ENCODE data around the gene ANXA4.

ANXA4 gene

GRCh38 chr2:69774984-69775982 lies 33.3 kb downstream of the ANXA4 start:
- H4K20me1 ChIP-seq = no peaks in the 10 kb centered on the region
- H3K36me3 ChIP-seq = peaks cover 13% of the 10 kb centered on the region
- H3K9ac ChIP-seq = no peak overlapping the region
- H3K9me3 ChIP-seq = peaks cover 28% of the 10 kb centered on the region
- TF ChIP-seq Cebpa-rat (IDR thresholded peaks at IDR 0.05) = no peak
- H3K4me1 ChIP-seq = no peaks in the 10 kb centered on the region
- H3K4me2 ChIP-seq = no peak overlapping the region; the same call in 1 of the 2 replicates
- H3K27me3 ChIP-seq = no peaks in the 10 kb centered on the region
- no peak overlapping the region for H3K27ac ChIP-seq
- H3K4me3 ChIP-seq = no peak overlapping the region

GRCh38 chr2:69776886-69777785 lies 35.2 kb downstream of the ANXA4 start:
- Histone ChIP-seq H3K4me3 (no peak overlapping the region), H3K27me3 (no peaks in the 10 kb centered on the region), H4K20me1 (no peaks in the 10 kb centered on the region), H3K4me2 (no peak overlapping the region), H3K9ac (no peak overlapping the region), H3K9me3 (peaks cover 28% of the 10 kb centered on the region), H3K27ac (no peak overlapping the region), H3K4me1 (no peaks in the 10 kb centered on the region), H3K36me3 (peaks cover 13% of the 10 kb centered on the region)
- no peak for TF ChIP-seq Cebpa-rat (IDR thresholded peaks at IDR 0.05)

GRCh38 chr2:69777786-69778105 lies 35.8 kb downstream of the ANXA4 start:
- H4K20me1 ChIP-seq = no peaks in the 10 kb centered on the region
- no peaks in the 10 kb centered on the region for H3K27me3 ChIP-seq
- H3K36me3 ChIP-seq = peaks cover 13% of the 10 kb centered on the region
- no peak overlapping the region for H3K27ac ChIP-seq
- no peak overlapping the region for H3K4me3 ChIP-seq
- no peak overlapping the region for H3K4me2 ChIP-seq
- no peak overlapping the region for H3K9ac ChIP-seq
- H3K9me3 ChIP-seq = peaks cover 28% of the 10 kb centered on the region
- H3K4me1 ChIP-seq = no peaks in the 10 kb centered on the region
- no peak for TF ChIP-seq Cebpa-rat (IDR thresholded peaks at IDR 0.05)

- H3K27ac ChIP-seq = no peak overlapping the region
Observed at GRCh38 chr2:69779258-69780001, 37.5 kb downstream of the ANXA4 start.

GRCh38 chr2:69780921-69781320 lies 39.0 kb downstream of the ANXA4 start:
- peaks cover 18% of the 10 kb centered on the region for H3K9me3 ChIP-seq
- no peak overlapping the region for H3K27ac ChIP-seq
- H3K4me2 ChIP-seq = no peak overlapping the region
- no peaks in the 10 kb centered on the region for H4K20me1 ChIP-seq
- H3K27me3 ChIP-seq = no peaks in the 10 kb centered on the region
- TF ChIP-seq Cebpa-rat (IDR thresholded peaks at IDR 0.05) = no peak
- no peak overlapping the region for H3K4me3 ChIP-seq
- H3K9ac ChIP-seq = no peak overlapping the region
- peaks cover 13% of the 10 kb centered on the region for H3K36me3 ChIP-seq
- peaks cover 2% of the 10 kb centered on the region; the same call in 1 of the 2 replicates for H3K4me1 ChIP-seq

More at GRCh38 chr2:69779258-69780001, 37.5 kb downstream of the ANXA4 start:
- Histone ChIP-seq H3K4me1 (no peaks in the 10 kb centered on the region), H4K20me1 (no peaks in the 10 kb centered on the region), H3K27me3 (no peaks in the 10 kb centered on the region), H3K4me3 (no peak overlapping the region), H3K9me3 (peaks cover 28% of the 10 kb centered on the region), H3K36me3 (peaks cover 13% of the 10 kb centered on the region), H3K9ac (no peak overlapping the region), H3K4me2 (no peak overlapping the region)
- TF ChIP-seq Cebpa-rat (IDR thresholded peaks at IDR 0.05) = no peak

- TF ChIP-seq Cebpa-rat (IDR thresholded peaks at IDR 0.05) = no peak
- Histone ChIP-seq H3K4me1 (peaks cover 9% of the 10 kb centered on the region), H3K27me3 (no peaks in the 10 kb centered on the region), H3K27ac (no peak overlapping the region), H3K4me2 (no peak overlapping the region), H3K9me3 (peaks cover 12% of the 10 kb centered on the region), H3K4me3 (no peak overlapping the region), H4K20me1 (no peaks in the 10 kb centered on the region), H3K36me3 (peaks cover 7% of the 10 kb centered on the region; the same call in 1 of the 2 replicates), H3K9ac (no peak overlapping the region)
Observed at GRCh38 chr2:69781321-69782248, 39.7 kb downstream of the ANXA4 start.

- no peaks in the 10 kb centered on the region for H4K20me1 ChIP-seq
- no peaks in the 10 kb centered on the region for H3K9me3 ChIP-seq
- H3K27me3 ChIP-seq = no peaks in the 10 kb centered on the region
- H3K4me1 ChIP-seq = peaks cover 25% of the 10 kb centered on the region
- H3K27ac ChIP-seq = no peak overlapping the region
- no peak for TF ChIP-seq Cebpa-rat (IDR thresholded peaks at IDR 0.05)
- H3K4me2 ChIP-seq = no peak overlapping the region
- H3K4me3 ChIP-seq = no peak overlapping the region
- 0 out of 2 replicates have a peak, but pooled peaks cover 8% of the 10 kb centered on the region for H3K36me3 ChIP-seq
- H3K9ac ChIP-seq = no peak overlapping the region
Observed at GRCh38 chr2:69784228-69784627, 42.3 kb downstream of the ANXA4 start.

GRCh38 chr2:69785358-69785757 lies 43.4 kb downstream of the ANXA4 start:
- peaks cover 36% of the 10 kb centered on the region for H3K4me1 ChIP-seq
- no peak overlapping the region for H3K4me2 ChIP-seq

More at GRCh38 chr2:69785358-69785757, 43.4 kb downstream of the ANXA4 start:
- Histone ChIP-seq H3K36me3 (0 out of 2 replicates have a peak, but pooled peaks cover 8% of the 10 kb centered on the region), H3K27me3 (no peaks in the 10 kb centered on the region), H3K4me3 (no peak overlapping the region), H4K20me1 (no peaks in the 10 kb centered on the region), H3K27ac (no peak overlapping the region), H3K9me3 (no peaks in the 10 kb centered on the region), H3K9ac (no peak overlapping the region)
- no peak for TF ChIP-seq Cebpa-rat (IDR thresholded peaks at IDR 0.05)
